ENCODE measurements around the gene CD68. TPM values are rescaled to one million over a fixed set of nuclear protein-coding genes. Genes with fewer than 3 reads are reported as not detected.
"Not testable (repeated sequence)": the region's sequence is repeated elsewhere in the genome, so short reads cannot be mapped to it uniquely, and the experiment has no call there.

Gene CD68
- total RNA-seq, 1 experiment from 2014 or later = 30.2 TPM

GRCh38 chr17:7623661-7624060 is 44.2 kb downstream of the CD68 start:
- Histone ChIP-seq H4K20me1 (ENCODE audit: low read length) (no peaks in the 10 kb centered on the region), H3K9ac (ENCODE audit: low read length) (no peak overlapping the region), H2AFZ (ENCODE audit: low read length) (no peak overlapping the region), H3K9me3 (ENCODE audit: low read length) (no peaks in the 10 kb centered on the region), H3K27me3 (ENCODE audit: low read length) (no peaks in the 10 kb centered on the region), H3K4me2 (ENCODE audit: low read length) (no peak overlapping the region), H3K79me2 (ENCODE audit: low read length) (peaks cover 13% of the 10 kb centered on the region), H3K27ac (ENCODE audit: low read length) (no peak overlapping the region), H3K4me1 (ENCODE audit: insufficient read depth, low read length) (no peaks in the 10 kb centered on the region), H3K36me3 (ENCODE audit: low read depth, low read length) (no peaks in the 10 kb centered on the region), H3F3A (ENCODE audit: low read length, unreplicated experiment) (no peaks in the 10 kb centered on the region), H3K4me3 (ENCODE audit: low read length) (no peak overlapping the region), H3K9me2 (replicated peaks; ENCODE audit: low read length) (no peaks in the 10 kb centered on the region)
- POLR2A ChIA-PET (ENCODE audit: unreplicated experiment) = no interaction called here
- ATAC-seq (no peak), DNase-seq (no peak)
- no peak for TF ChIP-seq EZH2phosphoT487 (IDR thresholded peaks at IDR 0.05; ENCODE audit: borderline replicate concordance, low read length)
- no peak for TF ChIP-seq EZH2 (IDR thresholded peaks at IDR 0.05; ENCODE audit: low read length, unreplicated experiment)
- TF ChIP-seq, protein P1, sequence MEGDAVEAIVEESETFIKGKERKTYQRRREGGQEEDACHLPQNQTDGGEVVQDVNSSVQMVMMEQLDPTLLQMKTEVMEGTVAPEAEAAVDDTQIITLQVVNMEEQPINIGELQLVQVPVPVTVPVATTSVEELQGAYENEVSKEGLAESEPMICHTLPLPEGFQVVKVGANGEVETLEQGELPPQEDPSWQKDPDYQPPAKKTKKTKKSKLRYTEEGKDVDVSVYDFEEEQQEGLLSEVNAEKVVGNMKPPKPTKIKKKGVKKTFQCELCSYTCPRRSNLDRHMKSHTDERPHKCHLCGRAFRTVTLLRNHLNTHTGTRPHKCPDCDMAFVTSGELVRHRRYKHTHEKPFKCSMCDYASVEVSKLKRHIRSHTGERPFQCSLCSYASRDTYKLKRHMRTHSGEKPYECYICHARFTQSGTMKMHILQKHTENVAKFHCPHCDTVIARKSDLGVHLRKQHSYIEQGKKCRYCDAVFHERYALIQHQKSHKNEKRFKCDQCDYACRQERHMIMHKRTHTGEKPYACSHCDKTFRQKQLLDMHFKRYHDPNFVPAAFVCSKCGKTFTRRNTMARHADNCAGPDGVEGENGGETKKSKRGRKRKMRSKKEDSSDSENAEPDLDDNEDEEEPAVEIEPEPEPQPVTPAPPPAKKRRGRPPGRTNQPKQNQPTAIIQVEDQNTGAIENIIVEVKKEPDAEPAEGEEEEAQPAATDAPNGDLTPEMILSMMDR (conservative IDR thresholded peaks at IDR 0.05; ENCODE audit: low read depth, low read length) = no peak
- CTCF ChIA-PET = no interaction called here
- no TSS peak for BruUV-seq (replicated peaks)
- intact Hi-C loops (cut with micrococcal nuclease) = no loop called here

GRCh38 chr17:7625749-7626148 is 46.3 kb downstream of the CD68 start:
- H4K20me1 ChIP-seq (ENCODE audit: low read length); H3K4me2 ChIP-seq (ENCODE audit: low read length); H3K27ac ChIP-seq (ENCODE audit: low read length); H3K27me3 ChIP-seq (ENCODE audit: low read length); POLR2A ChIA-PET (ENCODE audit: unreplicated experiment); H3F3A ChIP-seq (ENCODE audit: low read length, unreplicated experiment); ATAC-seq; H3K4me1 ChIP-seq (ENCODE audit: insufficient read depth, low read length); H2AFZ ChIP-seq (ENCODE audit: low read length); BruUV-seq (replicated peaks); H3K9me3 ChIP-seq (ENCODE audit: low read length); H3K9me2 ChIP-seq (replicated peaks; ENCODE audit: low read length); H3K4me3 ChIP-seq (ENCODE audit: low read length); H3K9ac ChIP-seq (ENCODE audit: low read length); H3K36me3 ChIP-seq (ENCODE audit: low read depth, low read length); intact Hi-C loops (cut with micrococcal nuclease); DNase-seq; CTCF ChIA-PET: not testable (repeated sequence)
- H3K79me2 ChIP-seq (ENCODE audit: low read length) = peaks cover 13% of the 10 kb centered on the region

GRCh38 chr17:7626307-7626706 is 46.9 kb downstream of the CD68 start:
- no peak overlapping the region for H3K9ac ChIP-seq (ENCODE audit: low read length)
- H3K4me3 ChIP-seq (ENCODE audit: low read length) = peak overlapping the region; percentile 91; the same call in 1 of the 2 replicates
- CTCF ChIA-PET = no interaction called here

More at GRCh38 chr17:7626307-7626706, 46.9 kb downstream of the CD68 start:
- DNase-seq (no peak), ATAC-seq (no peak)
- no peaks in the 10 kb centered on the region for H3K27me3 ChIP-seq (ENCODE audit: low read length)
- peaks cover 13% of the 10 kb centered on the region for H3K79me2 ChIP-seq (ENCODE audit: low read length)
- no peak overlapping the region for H3K27ac ChIP-seq (ENCODE audit: low read length)
- no TSS peak for BruUV-seq (replicated peaks)
- H4K20me1 ChIP-seq (ENCODE audit: low read length) = no peaks in the 10 kb centered on the region
- no peaks in the 10 kb centered on the region for H3K4me1 ChIP-seq (ENCODE audit: insufficient read depth, low read length)
- intact Hi-C loops (cut with micrococcal nuclease) = no loop called here
- H3K9me3 ChIP-seq (ENCODE audit: low read length) = no peaks in the 10 kb centered on the region
- TF ChIP-seq EZH2 (IDR thresholded peaks at IDR 0.05; ENCODE audit: low read length, unreplicated experiment) (no peak), EZH2phosphoT487 (IDR thresholded peaks at IDR 0.05; ENCODE audit: borderline replicate concordance, low read length) (no peak)
- TF ChIP-seq, protein P1 (conservative IDR thresholded peaks at IDR 0.05; ENCODE audit: low read depth, low read length) = no peak
- no peaks in the 10 kb centered on the region for H3K9me2 ChIP-seq (replicated peaks; ENCODE audit: low read length)
- no peaks in the 10 kb centered on the region for H3F3A ChIP-seq (ENCODE audit: low read length, unreplicated experiment)
- no peak overlapping the region for H2AFZ ChIP-seq (ENCODE audit: low read length)
- POLR2A ChIA-PET (ENCODE audit: unreplicated experiment) = interaction anchor here (0.5 kb wide), 1 partner anchor 11 kb away, joined by 4 read pairs; no protein-coding TSS in a partner anchor
- no peaks in the 10 kb centered on the region for H3K36me3 ChIP-seq (ENCODE audit: low read depth, low read length)
- peak overlapping the region; percentile 86; the same call in 1 of the 2 replicates for H3K4me2 ChIP-seq (ENCODE audit: low read length)
